ENCODE results near the gene SLC9A9. TPM values are rescaled to one million over a fixed set of nuclear protein-coding genes. Genes with fewer than 3 reads are reported as not detected.
"Not testable (repeated sequence)": the region's sequence is repeated elsewhere in the genome, so short reads cannot be mapped to it uniquely, and the experiment has no call there.

Gene SLC9A9
- total RNA-seq (10 to 100 TPM; 25.3 to 31.8 TPM), total RNA-seq (29.2 to 41.8 reads per million in 2 donors)

DNA sequence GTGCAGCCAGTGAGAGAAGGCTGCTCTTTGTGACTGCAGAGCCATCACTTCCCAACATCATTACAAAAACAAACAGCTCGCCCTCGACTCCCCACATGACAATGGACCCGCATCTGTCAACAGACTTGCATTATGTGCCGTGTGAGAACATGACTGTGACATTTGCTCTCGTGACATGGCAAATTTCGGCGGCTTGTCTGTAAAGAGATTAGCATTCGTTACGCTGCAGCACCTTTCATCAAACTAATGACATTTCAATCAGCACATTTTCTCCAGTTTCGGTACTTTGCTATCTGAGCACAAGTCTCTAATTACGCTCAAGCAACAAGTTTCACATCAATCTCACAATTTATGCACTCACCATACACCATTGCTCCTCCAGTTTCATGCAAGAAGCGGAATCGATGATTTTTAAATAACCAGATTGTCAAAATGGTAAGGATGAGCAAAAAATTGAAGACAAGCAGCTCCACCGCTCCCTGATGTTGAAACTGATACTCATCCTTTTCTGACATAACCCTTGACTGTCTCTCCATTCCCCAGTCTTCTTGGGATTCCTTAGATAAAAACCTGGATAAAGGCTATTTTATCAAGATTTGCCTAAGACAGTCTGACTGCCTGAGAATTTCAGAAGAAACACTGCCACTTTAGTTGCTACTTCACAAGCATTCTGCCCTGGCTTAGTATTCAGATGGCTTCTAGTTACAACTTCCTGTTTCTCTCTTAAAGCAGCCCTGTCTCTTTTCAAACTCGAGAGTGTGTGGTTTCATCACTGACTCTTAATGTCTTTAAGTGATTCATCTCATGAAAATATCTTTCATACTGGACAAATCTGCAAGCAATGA lies at the start of gene SLC9A9:
SLC9A9 (minus strand) TSS at position 682 of the 845 bp plus-strand sequence; CDS start at position 536, 146 bp downstream.
- Mint-ChIP-seq H3K36me3 (ENCODE audit: low read depth) (peaks cover 2% of the 10 kb centered on the region), H3K4me1 (peaks cover 40% of the 10 kb centered on the region), H3K27me3 (no peaks in the 10 kb centered on the region), H3K4me3 (peak within 1 kb of the TSS; percentile 99), H3K27ac (peak within 1 kb of the TSS; percentile 96)
- ATAC-seq, result peak; percentile 87
- peak in 2 of 3 donors; percentile 8 to 19 for DNase-seq
- no peaks in the 10 kb centered on the region for H3K9me3 ChIP-seq (ENCODE audit: control insufficient read depth, low read length, poor library complexity, severe bottlenecking)

- Mint-ChIP-seq H3K4me1 (no peaks in the 10 kb centered on the region), H3K4me3 (no peak overlapping the region), H3K36me3 (ENCODE audit: low read depth) (no peaks in the 10 kb centered on the region), H3K27ac (no peak overlapping the region), H3K27me3 (peaks cover 38% of the 10 kb centered on the region)
- no peaks in the 10 kb centered on the region for H3K9me3 ChIP-seq (ENCODE audit: control insufficient read depth, low read length, poor library complexity, severe bottlenecking)
- ATAC-seq, result no peak
- no peak for DNase-seq
These were observed 49.5 kb upstream of the SLC9A9 start for GRCh38 chr3:143897576-143898295.

- H3K27ac Mint-ChIP-seq, result no peak overlapping the region
- peaks cover 3% of the 10 kb centered on the region for H3K36me3 Mint-ChIP-seq (ENCODE audit: low read depth)
- H3K4me3 Mint-ChIP-seq, result no peak overlapping the region
These were observed 48.2 kb upstream of the SLC9A9 start for GRCh38 chr3:143896486-143896885.

GRCh38 chr3:143895805-143896204 lies 47.5 kb upstream of the SLC9A9 start:
- Mint-ChIP-seq H3K36me3 (ENCODE audit: low read depth) (peaks cover 3% of the 10 kb centered on the region), H3K27me3 (peaks cover 49% of the 10 kb centered on the region), H3K4me1 (no peaks in the 10 kb centered on the region), H3K27ac (no peak overlapping the region), H3K4me3 (no peak overlapping the region)
- no peak for ATAC-seq
- no peaks in the 10 kb centered on the region for H3K9me3 ChIP-seq (ENCODE audit: control insufficient read depth, low read length, poor library complexity, severe bottlenecking)
- no peak for DNase-seq

More at GRCh38 chr3:143896486-143896885, 48.2 kb upstream of the SLC9A9 start:
- H3K9me3 ChIP-seq (ENCODE audit: control insufficient read depth, low read length, poor library complexity, severe bottlenecking), result no peaks in the 10 kb centered on the region
- ATAC-seq (no peak), DNase-seq (no peak)
- Mint-ChIP-seq H3K27me3 (peaks cover 51% of the 10 kb centered on the region), H3K4me1 (no peaks in the 10 kb centered on the region)

DNA sequence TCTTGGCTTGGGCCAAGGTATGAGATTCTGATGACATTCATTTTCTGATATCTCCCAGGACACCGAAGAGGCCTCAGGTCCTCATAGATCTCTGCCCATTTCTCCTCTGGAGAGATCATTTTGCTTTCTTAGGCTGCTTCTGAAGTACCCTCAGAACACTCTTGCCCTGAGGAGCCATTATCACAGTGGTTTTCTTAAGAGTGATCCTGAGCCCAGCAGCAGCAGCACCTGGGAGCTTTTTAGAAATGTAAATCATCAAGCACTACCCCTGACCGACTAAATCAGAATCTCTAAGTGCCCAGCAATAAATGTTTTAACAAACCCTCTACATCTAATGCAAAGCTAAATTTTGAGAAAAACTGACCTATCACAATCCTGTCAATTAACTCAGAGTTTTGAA lies 40.6 kb upstream of the SLC9A9 start:
- no peaks in the 10 kb centered on the region for H3K4me1 Mint-ChIP-seq
- peaks cover 18% of the 10 kb centered on the region for H3K27me3 Mint-ChIP-seq
- peaks cover 3% of the 10 kb centered on the region for H3K36me3 Mint-ChIP-seq (ENCODE audit: low read depth)
- no peak for ATAC-seq
- no peak for DNase-seq
- H3K9me3 ChIP-seq (ENCODE audit: control insufficient read depth, low read length, poor library complexity, severe bottlenecking), result no peaks in the 10 kb centered on the region
- H3K27ac Mint-ChIP-seq, result no peak overlapping the region
- H3K4me3 Mint-ChIP-seq, result no peak overlapping the region

- peaks cover 23% of the 10 kb centered on the region for H3K27me3 Mint-ChIP-seq
- H3K9me3 ChIP-seq (ENCODE audit: control insufficient read depth, low read length, poor library complexity, severe bottlenecking), result no peaks in the 10 kb centered on the region
- no peaks in the 10 kb centered on the region for H3K4me1 Mint-ChIP-seq
- H3K27ac Mint-ChIP-seq, result no peak overlapping the region
- no peak for ATAC-seq
- DNase-seq, result no peak
- peaks cover 3% of the 10 kb centered on the region for H3K36me3 Mint-ChIP-seq (ENCODE audit: low read depth)
- no peak overlapping the region for H3K4me3 Mint-ChIP-seq
These were observed 39.9 kb upstream of the SLC9A9 start for GRCh38 chr3:143888166-143888565.

- Mint-ChIP-seq H3K27me3 (peaks cover 13% of the 10 kb centered on the region), H3K27ac (no peak overlapping the region), H3K36me3 (ENCODE audit: low read depth) (no peaks in the 10 kb centered on the region), H3K4me1 (no peaks in the 10 kb centered on the region), H3K4me3 (no peak overlapping the region)
- DNase-seq (no peak), ATAC-seq (peak; percentile 80)
- H3K9me3 ChIP-seq (ENCODE audit: control insufficient read depth, low read length, poor library complexity, severe bottlenecking), result no peaks in the 10 kb centered on the region
These were observed 37.6 kb upstream of the SLC9A9 start for GRCh38 chr3:143885780-143886427.

- H3K4me1 Mint-ChIP-seq, result no peaks in the 10 kb centered on the region
- H3K27ac Mint-ChIP-seq, result no peak overlapping the region
- H3K9me3 ChIP-seq (ENCODE audit: control insufficient read depth, low read length, poor library complexity, severe bottlenecking), result no peaks in the 10 kb centered on the region
- no peak overlapping the region for H3K4me3 Mint-ChIP-seq
- H3K36me3 Mint-ChIP-seq (ENCODE audit: low read depth), result no peaks in the 10 kb centered on the region
- no peak for ATAC-seq
- DNase-seq, result no peak
- H3K27me3 Mint-ChIP-seq, result peaks cover 14% of the 10 kb centered on the region
These were observed 36.6 kb upstream of the SLC9A9 start for GRCh38 chr3:143884861-143885260.

DNA sequence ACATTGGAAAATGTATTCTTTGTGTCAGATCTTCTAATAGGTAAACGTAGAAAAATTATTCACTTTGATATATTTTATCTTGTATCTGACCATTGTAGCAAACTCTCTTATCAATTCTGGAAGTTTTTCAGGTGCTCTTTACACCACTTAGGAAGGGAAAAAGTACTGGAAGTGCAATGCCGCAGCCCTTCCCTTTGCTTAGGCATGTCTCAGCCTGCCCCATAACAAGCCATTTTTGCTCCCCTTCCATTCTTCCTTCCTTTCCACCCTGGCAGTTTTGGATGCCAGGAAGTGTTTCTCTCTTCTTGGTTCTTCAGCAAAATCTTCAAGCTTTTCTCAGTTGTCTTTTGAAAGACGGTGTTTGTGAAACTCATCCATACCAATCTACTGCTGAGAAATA lies 34.9 kb upstream of the SLC9A9 start:
- H3K4me3 Mint-ChIP-seq, result no peak overlapping the region
- DNase-seq (no peak), ATAC-seq (no peak)
- peaks cover 14% of the 10 kb centered on the region for H3K27me3 Mint-ChIP-seq
- H3K27ac Mint-ChIP-seq, result no peak overlapping the region
- no peaks in the 10 kb centered on the region for H3K4me1 Mint-ChIP-seq
- H3K36me3 Mint-ChIP-seq (ENCODE audit: low read depth), result no peaks in the 10 kb centered on the region
- H3K9me3 ChIP-seq (ENCODE audit: control insufficient read depth, low read length, poor library complexity, severe bottlenecking), result no peaks in the 10 kb centered on the region

DNA sequence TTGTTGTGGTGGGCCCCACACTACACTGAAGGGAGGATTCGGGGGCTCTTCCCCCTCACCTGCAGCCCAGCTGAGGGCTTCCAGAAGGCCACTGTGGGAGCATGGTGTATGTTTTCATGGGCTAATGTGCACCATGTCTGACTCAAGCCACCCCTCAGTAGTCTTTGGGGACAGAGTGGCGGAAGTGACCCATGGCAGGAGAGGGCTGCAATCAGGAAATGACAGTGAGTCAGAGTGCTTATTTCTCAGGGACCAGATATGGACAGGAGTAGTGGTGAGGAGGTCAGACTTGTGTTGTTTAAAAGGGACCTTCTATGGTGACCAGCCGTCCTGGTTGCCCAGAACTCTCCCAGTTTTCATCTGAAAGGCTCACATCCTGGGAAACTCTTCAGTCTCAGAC lies 32.8 kb upstream of the SLC9A9 start:
- peaks cover 14% of the 10 kb centered on the region for H3K27me3 Mint-ChIP-seq
- DNase-seq (no peak), ATAC-seq (no peak)
- H3K4me1 Mint-ChIP-seq, result peaks cover 3% of the 10 kb centered on the region
- no peaks in the 10 kb centered on the region for H3K9me3 ChIP-seq (ENCODE audit: control insufficient read depth, low read length, poor library complexity, severe bottlenecking)
- no peaks in the 10 kb centered on the region for H3K36me3 Mint-ChIP-seq (ENCODE audit: low read depth)
- H3K27ac Mint-ChIP-seq, result no peak overlapping the region
- H3K4me3 Mint-ChIP-seq, result no peak overlapping the region

DNA sequence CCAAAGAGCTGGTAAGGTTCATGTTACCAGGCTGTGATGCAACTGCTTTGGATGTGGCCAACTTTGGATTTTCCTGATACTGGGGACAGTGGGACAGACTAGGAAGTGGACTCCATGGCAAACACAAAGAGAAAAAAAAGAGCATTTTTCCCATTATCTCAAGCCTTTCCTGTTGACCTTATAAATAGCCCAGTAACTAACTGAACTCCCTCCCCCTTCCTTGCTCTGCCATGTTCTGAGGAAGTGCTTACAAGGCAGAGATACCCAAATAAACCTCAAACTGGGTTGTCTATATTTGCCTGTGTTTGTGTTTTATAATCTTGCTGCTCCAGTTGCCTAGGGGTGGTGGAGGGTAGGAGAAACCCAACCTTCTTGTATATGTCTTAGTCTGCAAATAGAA lies 27.3 kb upstream of the SLC9A9 start:
- Mint-ChIP-seq H3K36me3 (ENCODE audit: low read depth) (peaks cover 2% of the 10 kb centered on the region), H3K4me1 (peaks cover 9% of the 10 kb centered on the region), H3K27ac (no peak overlapping the region), H3K27me3 (no peaks in the 10 kb centered on the region), H3K4me3 (no peak overlapping the region)
- no peaks in the 10 kb centered on the region for H3K9me3 ChIP-seq (ENCODE audit: control insufficient read depth, low read length, poor library complexity, severe bottlenecking)
- DNase-seq, result no peak
- no peak for ATAC-seq

GRCh38 chr3:143873553-143873952 lies 25.3 kb upstream of the SLC9A9 start:
- not testable (repeated sequence) for H3K36me3 Mint-ChIP-seq (ENCODE audit: low read depth); DNase-seq; H3K4me1 Mint-ChIP-seq; H3K27ac Mint-ChIP-seq; ATAC-seq; H3K27me3 Mint-ChIP-seq; H3K4me3 Mint-ChIP-seq; H3K9me3 ChIP-seq (ENCODE audit: control insufficient read depth, low read length, poor library complexity, severe bottlenecking)

GRCh38 chr3:143865302-143865701 lies 17.0 kb upstream of the SLC9A9 start:
- no peak overlapping the region for H3K27ac Mint-ChIP-seq
- DNase-seq, result no peak

More at GRCh38 chr3:143865302-143865701, 17.0 kb upstream of the SLC9A9 start:
- Mint-ChIP-seq H3K4me3 (no peak overlapping the region), H3K36me3 (ENCODE audit: low read depth) (peaks cover 3% of the 10 kb centered on the region), H3K27me3 (peaks cover 13% of the 10 kb centered on the region), H3K4me1 (no peaks in the 10 kb centered on the region)
- no peak for ATAC-seq
- no peaks in the 10 kb centered on the region for H3K9me3 ChIP-seq (ENCODE audit: control insufficient read depth, low read length, poor library complexity, severe bottlenecking)
